HCT116 (cell line): Measurements from ENCODE around the gene GJD2. TPM values are rescaled to one million over a fixed set of nuclear protein-coding genes. Genes with fewer than 3 reads are reported as not detected.

Source experiments
- ATAC-seq: fragments of 200-7000 bp; cut with Tn5 transposase; 2 replicates; pipeline ENCODE4 v1.9.1; 2020; ENCODE audit warnings: mild to moderate bottlenecking, moderate library complexity
- BruUV-seq: library from RNA; stranded (reverse); fragments of 400-500 nt; replicated peaks from 2 replicates; lab custom pipeline; 2021; lab: Mats Ljungman, UMichigan
- CTCF ChIA-PET: fragments of 300-600 bp; sonication (Branson Sonifier 250); formaldehyde crosslinking; loops from one replicate; lab custom pipeline; 2021; ENCODE audit warnings: antibody characterized with exemption; lab: Charles Lee
- POLR2A ChIA-PET: fragments of 300-600, 350-600 bp; sonication (Branson Sonifier 250); formaldehyde crosslinking; loops from one replicate; lab custom pipeline; 2021; ENCODE audit warnings: antibody characterized with exemption; lab: Charles Lee
- RAD21 ChIA-PET, 2 experiments: fragments of 300-600 bp; sonication (Branson Sonifier 250); formaldehyde crosslinking; loops; one replicate each; lab custom pipeline; 2023; ENCODE audit warnings: low total read pairs in 2 of 2; ENCODE audit not compliant: uncharacterized antibody in 2 of 2, unreplicated experiment in 2 of 2, low non-redundant PET in 1 of 2; lab: Charles Lee
- DNase-seq: peaks from one replicate; pipeline ENCODE4 v3.0.0-alpha.2; 2010; ENCODE audit warnings: low read depth, low spot score
- H2AFZ ChIP-seq: fragments of 200-600 bp; shearing (Covaris generic), sonication (generic); 2 replicates; pipeline ENCODE4 v1.6.1; 2017; ENCODE audit warnings: low read depth, mixed run types, mixed read lengths, antibody characterized with exemption, low read length; ENCODE audit not compliant: poor library complexity, severe bottlenecking
- H3K27ac ChIP-seq: 2 replicates; pipeline ENCODE4 v1.5.1; 2012; ENCODE audit warnings: low read depth, low read length
- H3K27me3 ChIP-seq: fragments of 200-600 bp; sonication (generic); 2 replicates; pipeline ENCODE4 v1.6.1; 2016; ENCODE audit warnings: mixed run types, low read length, mixed read lengths; ENCODE audit not compliant: insufficient read depth
- H3K36me3 ChIP-seq, 2 experiments: fragments of 200-500 bp in 1 of 2; fragments of 200-600 bp in 1 of 2; sonication (Bioruptor generic) in 1 of 2; sonication (generic) in 1 of 2; 2 replicates each; pipeline versions ENCODE4 v1.5.1 to v1.6.1; 2014 to 2016; ENCODE audit warnings: low read length in 2 of 2, inconsistent platforms in 1 of 2, mixed read lengths in 1 of 2, mixed run types in 1 of 2; ENCODE audit not compliant: insufficient read depth in 2 of 2, control insufficient read depth in 1 of 2
- H3K4me1 ChIP-seq, 2 experiments: fragments of 200-600 bp in 1 of 2; sonication (generic) in 1 of 2; 2 replicates each; pipeline versions ENCODE4 v1.5.1 to v1.6.1; 2012 to 2017; ENCODE audit warnings: low read length in 2 of 2, inconsistent platforms in 1 of 2, mild to moderate bottlenecking in 1 of 2, mixed read lengths in 1 of 2, mixed run types in 1 of 2, moderate library complexity in 1 of 2; ENCODE audit not compliant: insufficient read depth in 2 of 2, control insufficient read depth in 1 of 2
- H3K4me2 ChIP-seq: fragments of 200-600 bp; sonication (generic); 2 replicates; pipeline ENCODE4 v1.6.1; 2017; ENCODE audit warnings: mixed run types, low read length, mixed read lengths
- H3K4me3 ChIP-seq, 2 experiments: fragments of 200-600 bp in 1 of 2; sonication (generic) in 1 of 2; replicated peaks in 1 of 2; 2 replicates each; pipeline ENCODE4 v1.5.1; 2011 to 2016; ENCODE audit warnings: low read length in 2 of 2, control low read depth in 1 of 2, low read depth in 1 of 2, mild to moderate bottlenecking in 1 of 2, mixed read lengths in 1 of 2, mixed run types in 1 of 2
- H3K79me2 ChIP-seq: fragments of 200-600 bp; sonication (generic); 2 replicates; pipeline ENCODE4 v1.6.1; 2017; ENCODE audit warnings: mild to moderate bottlenecking, mixed run types, low read length, moderate library complexity, mixed read lengths; ENCODE audit not compliant: insufficient read depth
- H3K9ac ChIP-seq: fragments of 200-600 bp; sonication (generic); 2 replicates; pipeline ENCODE4 v1.6.1; 2016; ENCODE audit warnings: low read length, mixed read lengths
- H3K9me2 ChIP-seq: fragments of 200-600 bp; sonication (generic), shearing (Covaris generic); 2 replicates; pipeline ENCODE4 v1.6.1; 2017; ENCODE audit warnings: mixed run types, mild to moderate bottlenecking, moderate library complexity; ENCODE audit not compliant: insufficient read depth
- H3K9me3 ChIP-seq, 2 experiments: fragments of 200-500 bp in 1 of 2; fragments of 200-600 bp in 1 of 2; sonication (Bioruptor generic) in 1 of 2; sonication (generic) in 1 of 2; 2 replicates each; pipeline ENCODE4 v1.6.1; 2014 to 2017; ENCODE audit warnings: low read length in 2 of 2, mixed read lengths in 2 of 2, inconsistent platforms in 1 of 2, low read depth in 1 of 2, mild to moderate bottlenecking in 1 of 2, mixed run types in 1 of 2, moderate library complexity in 1 of 2; ENCODE audit not compliant: control insufficient read depth in 1 of 2, insufficient read depth in 1 of 2
- H4K20me1 ChIP-seq: fragments of 200-600 bp; sonication (generic), shearing (Covaris generic); 2 replicates; pipeline ENCODE4 v1.6.1; 2017; ENCODE audit warnings: mixed run types, mild to moderate bottlenecking, moderate library complexity; ENCODE audit not compliant: insufficient read depth
- CBX3 ChIP-seq: IDR thresholded peaks from 2 replicates; pipeline ENCODE4 v1.6.1; 2012; ENCODE audit warnings: low read depth
- CEBPB ChIP-seq: IDR thresholded peaks from 2 replicates; pipeline ENCODE4 v1.6.1; 2012; ENCODE audit warnings: low read depth
- CTCF ChIP-seq, 3 experiments: fragments of 200-600 bp in 1 of 3; sonication (generic) in 1 of 3; IDR thresholded peaks in 2 of 3; conservative IDR thresholded peaks in 1 of 3; 2 replicates each; pipeline ENCODE4 v1.5.1; 2012 to 2017; ENCODE audit warnings: low read depth in 2 of 3, low read length in 2 of 3, antibody characterized with exemption in 1 of 3, borderline replicate concordance in 1 of 3, control low read depth in 1 of 3, mild to moderate bottlenecking in 1 of 3, mixed read lengths in 1 of 3, mixed run types in 1 of 3, moderate library complexity in 1 of 3; ENCODE audit not compliant: insufficient read depth in 1 of 3
- JUND ChIP-seq: IDR thresholded peaks from 2 replicates; pipeline ENCODE4 v1.6.1; 2012
- RAD21 ChIP-seq: IDR thresholded peaks from 2 replicates; pipeline ENCODE4 v1.6.1; 2012; ENCODE audit warnings: low read depth, mild to moderate bottlenecking
- SRF ChIP-seq: IDR thresholded peaks from 2 replicates; pipeline ENCODE4 v1.6.1; 2012; ENCODE audit warnings: low read depth
- YY1 ChIP-seq: IDR thresholded peaks from 2 replicates; pipeline ENCODE4 v1.6.1; 2011; ENCODE audit warnings: low read length, low read depth, moderate library complexity, mild to moderate bottlenecking; ENCODE audit not compliant: insufficient replicate concordance; ENCODE audit errors: extremely low read depth
- ZNF274 ChIP-seq: fragments of 200-500 bp; sonication (Bioruptor generic); IDR thresholded peaks from 2 replicates; pipeline ENCODE4 v1.6.1; 2014; ENCODE audit warnings: mild to moderate bottlenecking, low read depth, low read length, inconsistent platforms
- intact Hi-C: fragments of 100-400 bp; cut with micrococcal nuclease; formaldehyde crosslinking; loops from 2 replicates; pipeline ENCODE4 v1.10.0; 2022
- total RNA-seq: library from RNA; stranded (reverse); gene quantifications from one replicate; pipeline ENCODE4 v1.2.1, GENCODE V29; 2021; ENCODE audit not compliant: unreplicated experiment

Gene GJD2
- total RNA-seq, 1 experiment from 2014 or later, result not detected

DNA sequence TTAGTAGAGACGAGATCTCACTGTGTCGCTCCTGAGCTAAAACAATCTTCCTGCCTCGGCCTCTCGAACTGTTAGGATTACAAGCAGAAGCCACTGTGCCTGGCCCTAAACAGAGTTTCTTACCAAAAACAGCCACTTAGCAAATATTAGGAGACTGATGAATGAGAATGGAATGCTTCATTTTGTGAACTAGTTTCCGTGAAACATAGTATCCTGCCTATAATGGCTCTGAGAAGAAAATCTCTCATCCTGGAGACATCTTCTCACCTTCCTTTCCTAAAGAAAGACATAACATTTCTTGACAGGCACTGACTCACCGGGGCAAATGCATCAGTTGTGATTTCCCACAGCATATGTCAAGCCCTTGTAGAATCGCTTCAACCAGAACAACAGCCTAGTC is 44.9 kb downstream of the GJD2 start:
- Histone ChIP-seq H3K79me2 (no peaks in the 10 kb centered on the region), H3K4me3 (no peak overlapping the region), H3K36me3 (no peaks in the 10 kb centered on the region), H3K9me2 (no peaks in the 10 kb centered on the region), H2AFZ (no peak overlapping the region), H3K4me2 (no peak overlapping the region), H3K27ac (no peak overlapping the region), H3K4me1 (no peaks in the 10 kb centered on the region), H3K9ac (no peak overlapping the region), H3K27me3 (peaks cover 77% of the 10 kb centered on the region), H3K9me3 (no peaks in the 10 kb centered on the region), H4K20me1 (no peaks in the 10 kb centered on the region)
- ChIA-PET CTCF (interaction anchor here (2.2 to 2.3 kb wide), 2 partner anchors 12 to 211 kb away, joined by 11 to 28 read pairs; no protein-coding TSS in a partner anchor), POLR2A (no interaction called here), RAD21 (interaction anchor here in 1 of 2 experiments (0.5 to 0.6 kb wide), 2 partner anchors 163 to 362 kb away, joined by 3 read pairs; no protein-coding TSS in a partner anchor)
- no peak for DNase-seq
- ATAC-seq, result no peak
- intact Hi-C loops, result no loop called here
- no peak for TF ChIP-seq YY1
- no peak for TF ChIP-seq CBX3
- TF ChIP-seq CEBPB, result no peak
- no peak for TF ChIP-seq SRF
- TF ChIP-seq JUND, result no peak
- no TSS peak for BruUV-seq

DNA sequence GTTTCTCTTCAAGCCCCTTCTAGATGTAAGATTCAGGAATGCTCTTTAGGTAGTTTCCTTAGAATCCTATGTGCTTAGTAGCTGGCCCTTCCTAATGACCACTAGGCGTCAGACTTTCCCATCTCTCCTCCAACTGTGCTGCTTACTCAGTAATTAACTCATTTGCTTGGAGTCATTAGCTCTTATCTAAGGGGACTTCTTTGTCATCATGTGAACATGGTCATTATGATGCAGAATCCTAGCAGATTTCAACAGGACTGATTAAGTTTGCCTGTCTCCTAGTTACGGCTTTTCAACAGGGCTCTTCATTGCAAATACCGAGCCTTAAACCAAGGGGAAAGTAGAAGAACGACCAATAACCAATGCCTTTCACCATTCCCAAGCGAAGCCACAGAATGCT is 46.4 kb downstream of the GJD2 start:
- ATAC-seq, result peak; percentile 92
- H3K9me3 ChIP-seq, result no peaks in the 10 kb centered on the region
- H2AFZ ChIP-seq, result no peak overlapping the region
- peaks cover 76% of the 10 kb centered on the region for H3K27me3 ChIP-seq
- ChIA-PET POLR2A (no interaction called here), CTCF (interaction anchor here (0.9 to 2.3 kb wide), 17 partner anchors 9 to 736 kb away, joined by 3 to 28 read pairs (median 4); no protein-coding TSS in a partner anchor), RAD21 (interaction anchor here in 1 of 2 experiments (0.7 to 0.9 kb wide), 2 partner anchors 112 to 261 kb away, joined by 3 to 4 read pairs; partner anchors contain the start of gene AQR)
- H4K20me1 ChIP-seq, result no peaks in the 10 kb centered on the region
- no peak overlapping the region for H3K4me3 ChIP-seq
- H3K79me2 ChIP-seq, result no peaks in the 10 kb centered on the region
- no TSS peak for BruUV-seq
- no peaks in the 10 kb centered on the region for H3K36me3 ChIP-seq
- H3K4me2 ChIP-seq, result no peak overlapping the region
- no peak overlapping the region for H3K27ac ChIP-seq
- peak; percentile 19 for DNase-seq
- H3K9ac ChIP-seq, result no peak overlapping the region
- intact Hi-C loops, result loop anchor here (1.0 kb wide), 1 partner anchor 212 kb away; no protein-coding TSS in a partner anchor
- H3K9me2 ChIP-seq, result no peaks in the 10 kb centered on the region
- H3K4me1 ChIP-seq, result no peaks in the 10 kb centered on the region
- TF ChIP-seq CTCF (IDR thresholded peaks at IDR 0.05 in 2 of 3, conservative IDR thresholded peaks at IDR 0.05 in 1 of 3; ENCODE audit: borderline replicate concordance in 1 of 3, insufficient read depth in 1 of 3, low read depth in 2 of 3, low read length in 2 of 3) (peak; percentile 20 to 89 (median 88); a peak in 5 of 6 replicates), RAD21 (peak; percentile 68), ZNF274 (no peak)
